GM21737 (cell line): ENCODE data around the gene FGGY.
"Not testable (repeated sequence)": the region's sequence is repeated elsewhere in the genome, so short reads cannot be mapped to it uniquely, and the experiment has no call there.

Source experiments
- ATAC-seq: cut with Tn5 transposase; IDR thresholded peaks from one replicate; pipeline ENCODE4 v1.9.1; 2021; ENCODE audit warnings: mild to moderate bottlenecking, moderate library complexity; ENCODE audit not compliant: unreplicated experiment

The FGGY gene

GRCh38 chr1:59433440-59433813 lies 136.5 kb downstream of the FGGY start:
- ATAC-seq = no peak

DNA sequence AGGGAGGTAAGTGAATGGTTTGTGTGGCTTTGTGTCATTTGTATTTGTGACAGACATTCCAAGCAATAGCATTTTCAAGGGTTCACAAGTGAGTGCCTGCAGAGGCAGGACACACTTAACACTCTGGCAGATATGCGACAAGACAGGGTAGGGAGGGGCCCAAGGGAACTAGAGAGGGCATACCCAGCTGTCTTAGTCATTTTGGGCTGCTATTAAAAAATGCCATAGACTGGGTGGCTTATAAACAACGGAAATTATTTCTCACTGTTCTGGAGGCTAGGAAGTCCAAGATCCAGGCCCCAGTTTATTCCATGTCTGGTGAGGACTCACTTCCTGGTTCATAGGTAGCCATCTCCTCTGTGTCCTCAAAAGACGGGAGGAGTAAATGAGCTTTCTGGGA lies 137.4 kb downstream of the FGGY start:
- ATAC-seq = no peak

DNA sequence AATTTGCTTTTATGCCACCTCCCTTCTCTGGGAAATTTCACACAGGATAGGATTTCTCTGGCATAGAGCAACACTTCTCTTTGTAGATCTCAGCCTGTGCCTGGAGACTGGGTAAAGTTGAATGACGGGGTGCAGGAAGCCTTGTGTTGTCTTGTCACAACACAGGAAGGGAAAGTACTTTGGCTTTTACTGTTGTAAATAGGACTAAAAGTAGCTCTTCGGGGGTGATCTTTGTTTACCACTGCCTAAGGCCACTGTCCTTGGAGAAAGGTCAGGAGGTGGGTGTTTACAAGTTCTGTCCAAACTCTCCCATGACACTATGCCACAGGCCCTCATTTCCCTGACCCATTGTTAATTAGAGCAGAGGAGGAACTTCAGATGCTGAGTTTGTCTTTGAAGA lies 139.7 kb downstream of the FGGY start:
- no peak for ATAC-seq

GRCh38 chr1:59438058-59438560 lies 141.2 kb downstream of the FGGY start:
- ATAC-seq = no peak

- ATAC-seq = no peak
Measured at GRCh38 chr1:59442492-59442891, 145.6 kb downstream of the FGGY start.

DNA sequence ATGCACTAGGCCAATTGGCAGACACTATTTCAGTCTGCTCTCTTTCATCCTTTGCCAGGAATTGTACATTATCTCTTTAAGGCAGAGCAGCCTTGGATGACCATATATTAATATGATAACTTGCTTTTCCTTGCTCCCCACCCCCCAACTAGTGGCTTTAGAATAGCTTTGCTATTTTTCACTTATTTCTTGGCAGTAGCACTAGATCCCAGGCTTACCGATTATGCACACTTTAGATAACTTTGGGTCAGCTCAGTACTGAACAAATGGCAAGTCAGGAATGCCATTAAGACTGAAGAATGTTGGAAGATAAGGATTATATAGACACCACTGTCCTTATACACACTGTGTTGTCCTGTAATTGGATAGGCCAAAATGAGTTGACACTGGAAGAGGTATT lies 146.4 kb downstream of the FGGY start:
- ATAC-seq = no peak

GRCh38 chr1:59444520-59444919 lies 147.6 kb downstream of the FGGY start:
- ATAC-seq = no peak

- ATAC-seq = no peak
Measured at GRCh38 chr1:59445040-59445439, 148.1 kb downstream of the FGGY start.

GRCh38 chr1:59446257-59446901 lies 149.5 kb downstream of the FGGY start:
- ATAC-seq = no peak

DNA sequence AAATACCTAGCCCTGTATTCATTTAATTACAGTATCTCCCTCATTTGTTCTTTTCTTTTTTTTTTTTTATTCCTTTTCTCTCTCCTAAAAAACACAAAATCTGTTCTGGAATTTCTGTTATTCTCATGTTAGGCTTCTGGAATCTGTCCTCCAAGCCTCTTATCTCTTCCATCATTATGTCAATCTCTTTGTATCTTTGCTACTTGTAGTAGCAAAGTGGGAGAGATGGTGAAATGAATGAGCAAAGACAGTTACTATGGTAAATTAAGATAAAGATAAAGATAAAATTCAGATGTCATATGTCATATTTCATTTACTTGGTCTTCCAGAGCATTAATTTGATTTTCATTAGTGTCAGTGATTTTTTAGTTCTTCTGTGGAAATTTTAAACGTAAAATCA lies 155.1 kb downstream of the FGGY start:
- ATAC-seq = no peak

DNA sequence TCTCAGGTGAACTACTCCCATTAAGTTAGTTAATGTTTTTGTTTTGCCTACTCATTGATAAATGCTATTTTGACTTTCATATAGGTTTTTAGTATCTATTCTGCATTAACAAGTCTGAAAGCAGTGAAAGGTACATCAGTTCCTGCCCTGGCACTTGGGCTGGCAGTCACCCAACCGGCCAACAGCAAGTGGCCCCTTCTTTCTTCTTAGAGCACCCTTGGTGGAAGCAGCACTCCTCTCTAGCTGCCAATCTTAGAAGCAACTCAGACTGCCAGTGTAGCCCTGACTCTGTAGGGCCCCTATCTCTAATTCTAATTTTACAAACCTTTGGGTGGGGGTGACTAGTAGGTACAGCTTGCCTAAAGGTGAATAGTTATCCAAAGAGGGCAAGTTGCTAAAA lies 155.7 kb downstream of the FGGY start:
- no peak for ATAC-seq

DNA sequence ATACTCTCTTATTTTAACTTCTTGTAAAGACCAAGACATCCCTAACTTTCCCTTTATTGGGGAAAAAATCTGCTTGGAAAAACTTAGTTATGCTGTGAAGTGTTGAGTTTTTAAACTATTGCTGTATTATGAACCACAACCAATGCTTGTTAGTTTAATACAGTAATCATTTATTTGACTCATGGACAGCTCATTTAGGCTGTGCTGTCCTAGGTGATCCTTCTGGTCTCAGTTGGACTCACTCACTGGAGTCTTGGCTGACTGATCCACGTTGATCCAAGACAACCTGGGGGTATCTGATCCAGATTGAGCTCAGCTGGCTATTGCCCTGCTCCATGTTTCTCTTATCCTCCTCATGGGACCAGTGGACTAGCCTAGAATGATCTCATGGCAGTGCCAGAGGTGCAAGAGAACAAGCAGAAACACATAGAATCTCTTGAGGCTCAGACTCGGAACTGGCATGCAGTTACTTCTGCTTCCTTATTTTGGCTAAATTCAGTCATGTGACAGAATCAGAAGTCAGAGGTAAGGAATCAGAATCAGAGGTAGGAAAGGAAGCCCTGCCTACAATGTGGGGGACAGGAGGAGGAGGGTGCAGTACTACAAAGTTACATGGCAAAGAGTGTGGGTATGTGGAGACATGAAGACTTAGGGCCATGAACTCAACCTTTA lies 156.5 kb downstream of the FGGY start:
- no peak for ATAC-seq

DNA sequence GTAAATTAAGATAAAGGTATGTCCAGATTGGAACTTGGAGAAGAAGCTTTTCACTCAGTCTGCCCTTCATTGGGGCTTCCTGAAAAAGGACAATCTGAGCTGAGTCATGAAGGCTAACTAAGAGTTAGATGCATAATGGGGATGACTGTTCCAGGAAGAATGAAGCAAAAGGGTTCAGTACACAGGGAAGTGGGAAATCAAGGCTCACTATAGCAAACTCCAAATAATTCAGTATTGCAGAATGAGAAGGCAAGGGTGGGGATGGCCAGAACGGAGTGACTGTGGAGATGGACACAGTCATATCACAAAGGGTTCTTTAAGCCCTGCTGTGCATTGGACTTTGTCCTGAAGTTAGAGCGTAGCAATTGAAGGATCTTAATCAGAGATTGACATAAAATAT lies 158.3 kb downstream of the FGGY start:
- no peak for ATAC-seq

DNA sequence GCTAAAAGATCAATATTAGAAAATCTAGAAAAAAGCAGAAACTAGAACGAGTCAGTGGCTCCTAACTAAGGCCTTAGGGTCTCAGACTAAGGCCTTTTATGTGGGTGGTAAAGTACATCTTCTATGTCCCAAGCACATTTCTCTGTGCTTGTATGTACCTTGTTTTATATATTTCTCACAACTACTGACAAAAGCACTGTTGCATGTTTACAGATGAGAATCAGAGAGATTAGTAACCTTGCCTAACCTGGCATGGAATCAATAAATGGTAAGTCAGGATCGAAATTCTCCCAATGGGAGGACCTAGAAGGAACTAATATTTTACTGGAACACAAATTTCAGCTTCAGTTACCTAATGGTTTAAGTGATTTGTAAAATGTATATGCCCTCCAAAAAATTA lies 160.9 kb downstream of the FGGY start:
- ATAC-seq = no peak

- no peak for ATAC-seq
Measured at GRCh38 chr1:59458884-59459283, 162.0 kb downstream of the FGGY start.

GRCh38 chr1:59462942-59463341 lies 166.0 kb downstream of the FGGY start:
- not testable (repeated sequence) for ATAC-seq

DNA sequence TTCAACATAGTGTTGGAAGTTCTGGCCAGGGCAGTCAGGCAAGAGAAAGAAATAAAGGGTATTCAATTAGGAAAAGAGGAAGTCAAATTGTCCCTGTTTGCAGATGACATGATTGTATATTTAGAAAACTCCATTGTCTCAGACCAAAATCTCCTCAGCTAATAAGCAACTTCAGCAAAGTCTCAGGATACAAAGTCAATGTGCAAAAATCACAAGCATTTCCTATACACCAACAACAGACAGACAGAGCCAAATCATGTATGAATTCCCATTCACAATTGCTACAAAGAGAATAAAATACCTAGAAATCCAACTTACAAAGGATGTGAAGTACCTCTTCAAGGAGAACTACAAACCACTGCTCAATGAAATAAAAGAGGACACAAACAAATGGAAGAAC lies 168.6 kb downstream of the FGGY start:
- ATAC-seq = not testable (repeated sequence)

DNA sequence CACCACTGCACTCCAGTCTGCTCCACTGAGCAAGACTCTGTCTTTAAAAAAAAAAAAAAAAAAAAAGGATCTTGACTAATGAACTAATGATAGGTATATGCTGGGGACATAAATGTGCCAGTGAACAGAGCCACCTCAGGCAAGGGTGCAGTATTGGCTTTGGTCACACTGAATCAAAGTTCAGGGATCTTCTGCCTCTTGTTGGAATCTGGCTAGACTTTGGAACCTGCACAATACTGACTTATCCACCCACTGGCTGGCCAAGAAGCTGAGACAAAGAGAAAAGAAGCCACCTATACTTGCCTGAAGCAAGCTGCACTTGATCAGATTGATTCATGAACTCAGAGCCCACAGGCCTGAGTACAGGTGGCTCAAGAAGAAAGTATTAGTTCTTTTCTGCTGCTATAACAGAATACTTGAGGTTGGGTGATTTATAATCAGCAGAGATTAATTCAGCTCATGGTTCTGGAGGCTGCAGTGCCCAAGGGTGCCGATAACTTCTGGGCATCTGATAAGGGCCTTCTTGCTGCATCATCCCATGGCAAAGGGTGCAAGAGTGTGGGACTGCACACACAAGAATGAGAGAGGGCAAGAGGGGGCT lies 172.0 kb downstream of the FGGY start:
- no peak for ATAC-seq

- not testable (repeated sequence) for ATAC-seq
Measured at GRCh38 chr1:59471991-59472570, 175.2 kb downstream of the FGGY start.

DNA sequence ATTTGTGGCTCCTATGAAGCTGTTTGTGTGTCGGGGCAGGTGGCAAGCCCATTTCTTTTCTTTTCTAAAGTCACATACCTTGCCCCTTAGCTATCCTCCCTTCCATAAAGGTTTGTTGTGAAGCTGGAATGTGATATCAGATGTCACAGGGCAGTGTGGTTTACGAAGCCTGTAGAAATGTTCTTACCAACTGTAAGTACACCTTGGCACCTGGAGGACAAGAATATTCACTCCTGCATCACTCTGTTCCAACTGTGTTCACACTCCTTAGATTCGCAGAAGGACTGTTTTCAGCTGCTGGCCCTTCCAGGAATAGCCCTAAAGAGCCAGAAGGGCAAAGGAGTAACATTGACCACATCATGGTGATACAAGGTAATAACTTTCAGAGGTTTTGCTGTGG lies 176.9 kb downstream of the FGGY start:
- ATAC-seq = no peak

DNA sequence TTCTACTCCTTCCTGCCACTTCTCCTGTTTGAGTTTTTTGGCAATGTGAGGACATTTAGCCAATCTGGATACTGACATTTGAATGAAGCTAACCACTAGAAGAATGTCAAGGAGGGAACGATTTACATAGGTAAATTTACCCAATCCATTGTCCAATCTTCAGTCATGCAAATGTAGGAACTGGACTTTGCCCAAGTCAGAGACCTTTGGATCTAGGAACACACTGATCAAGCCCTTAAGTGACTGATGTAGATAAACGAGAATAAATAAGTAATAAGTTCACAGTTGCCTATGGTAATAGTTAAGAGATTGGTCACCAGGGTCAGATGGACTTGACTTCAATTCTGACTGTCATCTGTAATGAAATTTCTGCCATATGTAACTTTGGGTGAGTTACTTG lies 177.6 kb downstream of the FGGY start:
- no peak for ATAC-seq

DNA sequence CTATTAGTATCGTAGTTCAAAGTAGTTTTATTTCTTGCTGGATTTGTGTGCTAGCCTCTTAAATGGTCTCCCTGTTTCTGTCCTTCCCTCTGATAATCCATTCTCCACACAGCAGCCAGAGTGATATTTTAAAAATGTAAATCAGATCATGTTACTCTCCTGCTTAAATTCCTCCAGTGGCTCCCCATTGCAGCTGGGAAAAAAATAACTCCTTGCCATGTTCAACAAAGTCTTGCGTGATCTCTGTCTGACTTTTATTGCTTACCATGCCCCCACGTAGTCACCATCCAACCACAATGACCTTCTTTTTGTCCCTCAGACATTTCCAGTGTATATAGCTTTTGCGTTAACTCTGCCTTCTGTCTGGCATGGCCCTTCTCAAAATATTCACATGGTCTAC lies 178.8 kb downstream of the FGGY start:
- no peak for ATAC-seq
